Fibroblast of pulmonary artery (primary cell): Measurements from ENCODE around the gene CEP57L1.

Experiments
- DNase-seq: peaks from one replicate; pipeline ENCODE4 v3.0.0-alpha.2; 2010; ENCODE audit warnings: low read depth
- H3K4me3 ChIP-seq: replicated peaks from 2 replicates; pipeline ENCODE4 v1.5.1; 2011; ENCODE audit warnings: low read depth, mild to moderate bottlenecking, control low read depth, low read length, moderate library complexity
- TF ChIP-seq, protein P1 (sequence below): IDR thresholded peaks from 2 replicates; pipeline ENCODE4 v1.5.1; 2011; ENCODE audit warnings: mild to moderate bottlenecking, control low read depth, low read length, inconsistent platforms; ENCODE audit errors: missing control alignments

CEP57L1 gene

DNA sequence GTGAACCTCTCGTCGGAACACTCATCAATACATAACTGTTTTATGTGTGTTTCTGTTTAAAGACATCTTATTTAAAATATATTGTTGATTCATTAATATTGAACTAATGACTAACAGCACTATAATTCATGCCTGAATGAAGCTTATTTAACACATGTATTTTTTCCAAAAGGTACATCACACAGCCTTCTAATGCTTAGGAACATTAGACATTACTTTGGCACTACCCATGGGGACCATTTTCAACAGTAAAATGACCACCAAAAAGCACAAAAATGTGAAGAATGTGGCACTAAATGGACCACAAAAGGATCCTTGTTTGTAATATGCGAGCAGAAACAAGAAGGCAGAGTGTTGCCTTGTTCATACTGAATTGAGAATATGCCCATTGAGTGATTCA, 109.2 kb downstream of the CEP57L1 start:
- H3K4me3 ChIP-seq: no peak overlapping the region
- no peak for DNase-seq
- TF ChIP-seq, protein P1, sequence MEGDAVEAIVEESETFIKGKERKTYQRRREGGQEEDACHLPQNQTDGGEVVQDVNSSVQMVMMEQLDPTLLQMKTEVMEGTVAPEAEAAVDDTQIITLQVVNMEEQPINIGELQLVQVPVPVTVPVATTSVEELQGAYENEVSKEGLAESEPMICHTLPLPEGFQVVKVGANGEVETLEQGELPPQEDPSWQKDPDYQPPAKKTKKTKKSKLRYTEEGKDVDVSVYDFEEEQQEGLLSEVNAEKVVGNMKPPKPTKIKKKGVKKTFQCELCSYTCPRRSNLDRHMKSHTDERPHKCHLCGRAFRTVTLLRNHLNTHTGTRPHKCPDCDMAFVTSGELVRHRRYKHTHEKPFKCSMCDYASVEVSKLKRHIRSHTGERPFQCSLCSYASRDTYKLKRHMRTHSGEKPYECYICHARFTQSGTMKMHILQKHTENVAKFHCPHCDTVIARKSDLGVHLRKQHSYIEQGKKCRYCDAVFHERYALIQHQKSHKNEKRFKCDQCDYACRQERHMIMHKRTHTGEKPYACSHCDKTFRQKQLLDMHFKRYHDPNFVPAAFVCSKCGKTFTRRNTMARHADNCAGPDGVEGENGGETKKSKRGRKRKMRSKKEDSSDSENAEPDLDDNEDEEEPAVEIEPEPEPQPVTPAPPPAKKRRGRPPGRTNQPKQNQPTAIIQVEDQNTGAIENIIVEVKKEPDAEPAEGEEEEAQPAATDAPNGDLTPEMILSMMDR: no peak

DNA sequence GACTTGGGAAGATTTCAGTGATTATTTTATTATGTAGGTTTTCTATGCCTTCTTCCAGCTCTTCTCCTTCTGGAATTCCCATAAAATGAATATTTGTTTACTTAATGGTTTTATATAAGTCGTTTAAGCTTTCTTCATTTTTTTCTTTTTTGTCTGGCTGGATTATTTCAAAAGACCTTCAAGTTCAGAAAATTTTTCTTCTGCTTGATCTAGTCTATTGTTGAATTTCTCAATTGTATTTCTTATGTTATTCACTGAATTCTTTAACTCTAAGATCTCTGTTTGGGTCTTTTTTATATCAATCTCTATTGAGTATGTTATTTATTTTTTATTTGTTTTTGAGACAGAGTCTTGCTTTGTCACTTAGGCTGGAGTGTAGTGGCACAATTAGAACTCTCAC, 117.4 kb downstream of the CEP57L1 start:
- TF ChIP-seq, protein P1: no peak
- H3K4me3 ChIP-seq: no peak overlapping the region
- DNase-seq: no peak
